Mesenchymal stem cell (in vitro differentiated cells and primary cell): Measurements from ENCODE around the gene SLC35F4.
"Not testable (repeated sequence)": the region's sequence is repeated elsewhere in the genome, so short reads cannot be mapped to it uniquely, and the experiment has no call there.

Source experiments
- DNase-seq: peaks from one replicate; pipeline ENCODE4 v3.0.0-alpha.2; 2013
- H2AFZ ChIP-seq: one replicate; pipeline ENCODE4 v1.6.1; 2013; ENCODE audit warnings: low read depth, mild to moderate bottlenecking, control low read depth, inconsistent platforms, low read length, moderate library complexity
- H2AK5ac ChIP-seq: 2 replicates; pipeline ENCODE4 v1.6.1; 2013; ENCODE audit warnings: low read length, moderate library complexity, mild to moderate bottlenecking, inconsistent platforms; ENCODE audit not compliant: severe bottlenecking
- H2BK120ac ChIP-seq: one replicate; pipeline ENCODE4 v1.6.1; 2013; ENCODE audit warnings: low read depth, mild to moderate bottlenecking, inconsistent platforms, low read length, moderate library complexity
- H2BK12ac ChIP-seq, 2 experiments: one replicate each; pipeline ENCODE4 v1.6.1; 2013; ENCODE audit warnings: inconsistent platforms in 2 of 2, low read length in 2 of 2, mild to moderate bottlenecking in 2 of 2, moderate library complexity in 2 of 2, control low read depth in 1 of 2
- H2BK15ac ChIP-seq: one replicate; pipeline ENCODE4 v1.6.1; 2013; ENCODE audit warnings: mild to moderate bottlenecking, low read depth, inconsistent platforms; ENCODE audit not compliant: poor library complexity, severe bottlenecking
- H2BK5ac ChIP-seq: 2 replicates; pipeline ENCODE4 v1.6.1; 2013; ENCODE audit warnings: low read depth, mild to moderate bottlenecking, low read length, control low read depth, inconsistent platforms; ENCODE audit not compliant: poor library complexity, severe bottlenecking
- H3K14ac ChIP-seq, 2 experiments: one replicate each; pipeline ENCODE4 v1.6.1; 2013; ENCODE audit warnings: inconsistent platforms in 2 of 2, low read length in 2 of 2, control low read depth in 1 of 2, mild to moderate bottlenecking in 1 of 2, moderate library complexity in 1 of 2
- H3K18ac ChIP-seq, 2 experiments: one replicate each; pipeline ENCODE4 v1.6.1; 2013; ENCODE audit warnings: inconsistent platforms in 2 of 2, low read length in 2 of 2, control low read depth in 1 of 2, low read depth in 1 of 2, mild to moderate bottlenecking in 1 of 2
- H3K23ac ChIP-seq, 2 experiments: one replicate each; pipeline ENCODE4 v1.6.1; 2013; ENCODE audit warnings: inconsistent platforms in 2 of 2, low read length in 2 of 2, mild to moderate bottlenecking in 2 of 2, moderate library complexity in 2 of 2, control low read depth in 1 of 2
- H3K27ac ChIP-seq: 2 replicates; pipeline ENCODE4 v1.5.1; 2013; ENCODE audit warnings: mild to moderate bottlenecking, moderate library complexity, low read length, control low read depth, inconsistent platforms; ENCODE audit not compliant: poor library complexity, severe bottlenecking
- H3K27me3 ChIP-seq, 2 experiments: 2 replicates each; pipeline versions ENCODE4 v1.6.1 to v1.7.0; 2013; ENCODE audit warnings: low read length in 2 of 2, mild to moderate bottlenecking in 2 of 2, moderate library complexity in 2 of 2, control low read depth in 1 of 2, inconsistent platforms in 1 of 2; ENCODE audit not compliant: control insufficient read depth in 1 of 2, insufficient read depth in 1 of 2
- H3K36me3 ChIP-seq, 2 experiments: 2 replicates each; pipeline versions ENCODE4 v1.6.1 to v1.7.0; 2013; ENCODE audit warnings: low read length in 2 of 2, control low read depth in 1 of 2, inconsistent platforms in 1 of 2, low read depth in 1 of 2, mild to moderate bottlenecking in 1 of 2; ENCODE audit not compliant: insufficient read depth in 2 of 2, control insufficient read depth in 1 of 2
- H3K4ac ChIP-seq, 2 experiments: one replicate each; pipeline ENCODE4 v1.6.1; 2013; ENCODE audit warnings: inconsistent platforms in 2 of 2, low read length in 2 of 2, mild to moderate bottlenecking in 2 of 2, moderate library complexity in 2 of 2, control low read depth in 1 of 2, low read depth in 1 of 2
- H3K4me1 ChIP-seq: 2 replicates; pipeline ENCODE4 v1.6.1; 2013; ENCODE audit warnings: low read depth, low read length, control low read depth; ENCODE audit not compliant: control insufficient read depth, insufficient read depth
- H3K4me2 ChIP-seq: 2 replicates; pipeline ENCODE4 v1.6.1; 2013; ENCODE audit warnings: low read length, mild to moderate bottlenecking, inconsistent platforms; ENCODE audit not compliant: poor library complexity, severe bottlenecking
- H3K4me3 ChIP-seq, 2 experiments: 2 replicates each; pipeline versions ENCODE4 v1.5.1 to v1.7.0; 2013; ENCODE audit warnings: low read length in 2 of 2, mild to moderate bottlenecking in 2 of 2, control low read depth in 1 of 2, low read depth in 1 of 2; ENCODE audit not compliant: insufficient read depth in 1 of 2
- H3K79me1 ChIP-seq: replicated peaks from 2 replicates; pipeline ENCODE4 v1.6.1; 2013; ENCODE audit warnings: mild to moderate bottlenecking, control low read depth, low read length, inconsistent platforms; ENCODE audit not compliant: poor library complexity, severe bottlenecking
- H3K9ac ChIP-seq: 2 replicates; pipeline ENCODE4 v1.7.0; 2013; ENCODE audit warnings: mild to moderate bottlenecking, low read length, moderate library complexity
- H3K9me3 ChIP-seq: 2 replicates; pipeline ENCODE4 v1.7.0; 2013; ENCODE audit warnings: mild to moderate bottlenecking, low read length; ENCODE audit not compliant: control insufficient read depth
- H4K8ac ChIP-seq: one replicate; pipeline ENCODE4 v1.6.1; 2013; ENCODE audit warnings: inconsistent platforms, mild to moderate bottlenecking, low read length, moderate library complexity
- H4K91ac ChIP-seq: one replicate; pipeline ENCODE4 v1.6.1; 2013; ENCODE audit warnings: mild to moderate bottlenecking, low read length, inconsistent platforms
- WGBS: methylation state at CpG from one replicate; pipeline ENCODE4 v1.1.7; 2013; ENCODE audit warnings: mixed read lengths; 5-methylcytosine and 5-hydroxymethylcytosine counted together

Gene SLC35F4

GRCh38 chr14:57754527-57754926 is 111.4 kb downstream of the SLC35F4 start:
- H3K27ac ChIP-seq: no peak overlapping the region
- H3K23ac ChIP-seq: no peak overlapping the region
- H3K14ac ChIP-seq: no peak overlapping the region
- H3K36me3 ChIP-seq: no peaks in the 10 kb centered on the region
- H2BK15ac ChIP-seq: no peak overlapping the region
- no peak overlapping the region for H4K91ac ChIP-seq
- no peak for DNase-seq
- H4K8ac ChIP-seq: no peak overlapping the region
- no peaks in the 10 kb centered on the region for H3K79me1 ChIP-seq
- no peak overlapping the region for H3K4me2 ChIP-seq
- no peak overlapping the region for H3K4ac ChIP-seq
- H3K4me1 ChIP-seq: no peaks in the 10 kb centered on the region
- no peak overlapping the region for H2BK120ac ChIP-seq
- H2BK12ac ChIP-seq: no peak overlapping the region
- no peak overlapping the region for H3K18ac ChIP-seq
- H3K4me3 ChIP-seq: no peak overlapping the region
- H3K9ac ChIP-seq: no peak overlapping the region
- no peak overlapping the region for H2AFZ ChIP-seq
- no peak overlapping the region for H2BK5ac ChIP-seq
- no peak overlapping the region for H2AK5ac ChIP-seq
- 80% methylated on average over 5 of the region's 5 CpGs for WGBS
- no peaks in the 10 kb centered on the region for H3K9me3 ChIP-seq
- no peaks in the 10 kb centered on the region for H3K27me3 ChIP-seq

DNA sequence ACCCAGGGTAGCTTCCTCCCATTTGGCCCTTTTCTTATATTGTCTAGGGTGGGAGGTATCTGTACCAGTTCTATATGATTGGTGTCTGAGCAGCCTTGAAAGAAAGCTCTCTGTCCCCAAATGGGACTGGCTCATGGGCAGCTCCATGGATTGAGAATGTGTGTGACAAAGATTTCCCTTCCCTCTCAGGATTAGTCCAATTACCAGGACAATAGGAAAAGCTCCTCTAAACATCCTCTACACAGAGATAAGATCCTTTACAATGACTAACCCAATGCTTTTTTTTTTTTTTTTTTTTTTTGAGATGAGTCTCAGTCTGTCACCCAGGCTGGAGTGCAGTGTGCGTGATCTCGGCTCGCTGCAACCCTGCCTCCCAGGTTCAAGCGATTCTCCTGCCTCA is 112.1 kb downstream of the SLC35F4 start:
- H4K8ac ChIP-seq: no peak overlapping the region
- H2AK5ac ChIP-seq: no peak overlapping the region
- no peak overlapping the region for H4K91ac ChIP-seq
- H3K23ac ChIP-seq: no peak overlapping the region
- WGBS: no CpG with 5 or more reads among the region's 4 CpGs
- no peak overlapping the region for H3K14ac ChIP-seq
- H3K4ac ChIP-seq: no peak overlapping the region
- no peak overlapping the region for H3K4me3 ChIP-seq
- H3K27ac ChIP-seq: no peak overlapping the region
- no peak overlapping the region for H3K18ac ChIP-seq
- no peak overlapping the region for H2BK120ac ChIP-seq
- peaks cover 1% of the 10 kb centered on the region for H3K4me1 ChIP-seq
- no peak overlapping the region for H2AFZ ChIP-seq
- H3K79me1 ChIP-seq: no peaks in the 10 kb centered on the region
- H3K9ac ChIP-seq: no peak overlapping the region
- H2BK15ac ChIP-seq: no peak overlapping the region
- DNase-seq: no peak
- H2BK12ac ChIP-seq: no peak overlapping the region
- no peak overlapping the region for H3K4me2 ChIP-seq
- H2BK5ac ChIP-seq: no peak overlapping the region
- H3K36me3 ChIP-seq: no peaks in the 10 kb centered on the region
- H3K27me3 ChIP-seq: no peaks in the 10 kb centered on the region
- no peaks in the 10 kb centered on the region for H3K9me3 ChIP-seq

DNA sequence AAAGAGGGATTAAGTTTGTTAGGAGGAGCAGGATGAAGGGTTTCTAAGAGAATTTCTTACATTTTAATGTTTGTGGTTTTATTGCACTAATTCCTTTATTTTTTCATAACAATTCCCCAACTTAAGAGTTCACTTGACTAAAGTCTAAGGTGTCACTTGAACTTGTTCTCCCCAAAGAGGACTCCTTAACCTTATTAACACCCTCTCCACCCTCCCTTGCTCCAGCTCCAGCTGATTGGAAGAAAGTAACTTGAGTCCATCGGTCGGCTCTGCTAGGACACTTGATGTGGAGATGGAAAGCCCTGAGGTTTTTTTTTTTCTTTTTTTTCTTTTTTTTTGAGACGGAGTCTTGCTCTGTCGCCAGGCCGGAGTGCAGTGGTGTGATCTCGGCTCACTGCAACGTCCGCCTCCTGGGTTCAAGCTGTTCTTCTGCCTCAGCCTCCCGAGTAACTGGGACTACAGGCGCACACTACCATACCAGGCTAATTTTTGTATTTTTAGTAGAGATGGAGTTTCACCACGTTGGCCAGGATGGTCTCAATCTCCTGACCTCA is 113.7 kb downstream of the SLC35F4 start:
- not testable (repeated sequence) for H4K91ac ChIP-seq, H3K14ac ChIP-seq, H2BK15ac ChIP-seq, H2BK5ac ChIP-seq, H3K36me3 ChIP-seq, H3K18ac ChIP-seq, H3K4ac ChIP-seq, H3K4me1 ChIP-seq, H3K79me1 ChIP-seq, H2AK5ac ChIP-seq, H3K9me3 ChIP-seq, H3K27ac ChIP-seq, H4K8ac ChIP-seq, H3K4me3 ChIP-seq, H3K23ac ChIP-seq, H2AFZ ChIP-seq, H3K27me3 ChIP-seq, H3K9ac ChIP-seq, H2BK12ac ChIP-seq, DNase-seq, H3K4me2 ChIP-seq, H2BK120ac ChIP-seq
- 68% methylated on average over 3 of the region's 11 CpGs for WGBS

DNA sequence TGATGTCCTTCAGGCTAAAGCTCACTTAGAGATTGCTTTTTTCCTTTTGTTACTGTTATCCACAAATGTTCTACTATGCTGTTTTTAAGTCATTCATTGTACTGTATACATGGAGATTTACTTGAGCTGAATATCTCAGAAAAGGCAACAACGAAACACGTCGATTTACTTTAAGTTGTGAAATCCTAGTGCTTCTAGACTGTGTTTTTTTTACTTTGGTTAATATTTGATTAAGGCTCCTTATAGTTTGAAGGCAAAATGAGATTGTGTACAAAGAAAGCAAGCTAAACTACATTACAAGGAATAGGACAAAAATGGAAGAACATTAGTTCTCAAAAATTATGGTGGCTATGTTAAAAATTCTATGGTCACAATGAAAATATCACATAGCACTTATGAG is 114.5 kb downstream of the SLC35F4 start:
- no peak overlapping the region for H2AFZ ChIP-seq
- no peak overlapping the region for H3K27ac ChIP-seq
- H2BK12ac ChIP-seq: no peak overlapping the region
- H3K18ac ChIP-seq: no peak overlapping the region
- no peak overlapping the region for H3K4me3 ChIP-seq
- H3K36me3 ChIP-seq: no peaks in the 10 kb centered on the region
- no peaks in the 10 kb centered on the region for H3K79me1 ChIP-seq
- no peak overlapping the region for H3K14ac ChIP-seq
- WGBS: 89% methylated on average over 3 of the region's 3 CpGs
- no peak overlapping the region for H4K91ac ChIP-seq
- H2AK5ac ChIP-seq: no peak overlapping the region
- DNase-seq: no peak
- H3K4ac ChIP-seq: no peak overlapping the region
- H3K4me1 ChIP-seq: peaks cover 3% of the 10 kb centered on the region
- H3K9ac ChIP-seq: no peak overlapping the region
- no peak overlapping the region for H4K8ac ChIP-seq
- no peak overlapping the region for H2BK15ac ChIP-seq
- no peak overlapping the region for H3K23ac ChIP-seq
- H2BK120ac ChIP-seq: no peak overlapping the region
- no peaks in the 10 kb centered on the region for H3K27me3 ChIP-seq
- no peak overlapping the region for H2BK5ac ChIP-seq
- no peak overlapping the region for H3K4me2 ChIP-seq
- no peaks in the 10 kb centered on the region for H3K9me3 ChIP-seq
